ENCODE data around the gene TFEC.

DNA sequence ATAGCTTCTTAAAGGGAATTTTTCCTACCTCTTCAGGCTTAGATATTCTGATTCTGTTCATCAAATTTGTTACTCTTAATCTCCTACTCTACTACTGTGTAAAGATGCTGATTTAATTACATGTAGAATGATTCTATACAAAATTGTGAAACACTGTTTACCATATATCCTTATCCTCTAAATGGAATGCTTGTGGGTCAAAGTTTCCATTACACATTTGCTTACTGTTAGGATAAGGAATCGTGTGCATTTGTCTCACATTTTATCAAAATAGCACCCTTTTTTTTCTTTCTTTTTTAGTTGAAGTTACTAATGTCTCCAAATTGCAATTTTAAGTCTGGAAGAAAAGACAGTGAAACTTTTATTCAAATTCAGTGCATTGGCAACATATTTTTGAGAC lies 65.3 kb downstream of the TFEC start:
- TF ChIP-seq, protein P1, sequence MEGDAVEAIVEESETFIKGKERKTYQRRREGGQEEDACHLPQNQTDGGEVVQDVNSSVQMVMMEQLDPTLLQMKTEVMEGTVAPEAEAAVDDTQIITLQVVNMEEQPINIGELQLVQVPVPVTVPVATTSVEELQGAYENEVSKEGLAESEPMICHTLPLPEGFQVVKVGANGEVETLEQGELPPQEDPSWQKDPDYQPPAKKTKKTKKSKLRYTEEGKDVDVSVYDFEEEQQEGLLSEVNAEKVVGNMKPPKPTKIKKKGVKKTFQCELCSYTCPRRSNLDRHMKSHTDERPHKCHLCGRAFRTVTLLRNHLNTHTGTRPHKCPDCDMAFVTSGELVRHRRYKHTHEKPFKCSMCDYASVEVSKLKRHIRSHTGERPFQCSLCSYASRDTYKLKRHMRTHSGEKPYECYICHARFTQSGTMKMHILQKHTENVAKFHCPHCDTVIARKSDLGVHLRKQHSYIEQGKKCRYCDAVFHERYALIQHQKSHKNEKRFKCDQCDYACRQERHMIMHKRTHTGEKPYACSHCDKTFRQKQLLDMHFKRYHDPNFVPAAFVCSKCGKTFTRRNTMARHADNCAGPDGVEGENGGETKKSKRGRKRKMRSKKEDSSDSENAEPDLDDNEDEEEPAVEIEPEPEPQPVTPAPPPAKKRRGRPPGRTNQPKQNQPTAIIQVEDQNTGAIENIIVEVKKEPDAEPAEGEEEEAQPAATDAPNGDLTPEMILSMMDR (IDR thresholded peaks at IDR 0.05), result no peak
- TF ChIP-seq POLR2AphosphoS5 (IDR thresholded peaks at IDR 0.05; ENCODE audit: insufficient read depth in 1 of 2, low read depth in 1 of 2) (no peak), POLR2A (IDR thresholded peaks at IDR 0.05) (no peak)

All from vagina (tissue), 2 donors.